HepG2 (cell line): Measurements from ENCODE around the gene PAK1. TPM values are rescaled to one million over a fixed set of nuclear protein-coding genes. Genes with fewer than 3 reads are reported as not detected.

Experiments
- ATAC-seq: fragments of 200-7000 bp; cut with Tn5 transposase; 3 replicates; pipeline ENCODE4 v1.9.1; 2020; ENCODE audit warnings: mild to moderate bottlenecking, moderate library complexity
- BruUV-seq: library from RNA; stranded (reverse); fragments of 400-500 nt; replicated peaks from 2 replicates; lab custom pipeline; 2021; lab: Mats Ljungman, UMichigan
- CTCF ChIA-PET: fragments of 300-600 bp; formaldehyde crosslinking; extraction: SDS; loops from one replicate; lab custom pipeline; 2021; ENCODE audit warnings: low total read pairs, inconsistent platforms, low intra/inter-chr PET ratio; lab: Yijun Ruan, JAX
- POLR2A ChIA-PET: fragments of 350-600 bp; sonication (Branson Sonifier 250); formaldehyde crosslinking; loops from one replicate; lab custom pipeline; 2020; ENCODE audit warnings: antibody characterized with exemption, inconsistent platforms; lab: Yijun Ruan, JAX
- DNase-seq: peaks from one replicate; pipeline ENCODE4 v3.0.0-alpha.2; 2015; ENCODE audit warnings: low spot score
- FAIRE-seq: peaks from 3 replicates; lab custom pipeline; 2011; peaks lifted over from hg19 to GRCh38; lab: Jason Lieb, UNC
- H2AFZ ChIP-seq: one replicate; pipeline ENCODE4 v1.6.1; 2011; ENCODE audit warnings: low read length, inconsistent platforms
- H3K27ac ChIP-seq: fragments of 300-600 bp; 3 replicates; pipeline ENCODE4 v1.8.0; 2011; ENCODE audit warnings: mixed run types, mild to moderate bottlenecking, mixed read lengths, low read length, inconsistent platforms; ENCODE audit not compliant: insufficient read depth; ENCODE audit errors: extremely low read length
- H3K27me3 ChIP-seq, 2 experiments: fragments of 200-600 bp in 1 of 2; 2 replicates in 1 of 2; 3 replicates in 1 of 2; pipeline versions ENCODE4 v1.6.0 to v1.8.0; 2011; ENCODE audit warnings: low read length in 2 of 2, mild to moderate bottlenecking in 2 of 2, moderate library complexity in 2 of 2, inconsistent platforms in 1 of 2; ENCODE audit not compliant: insufficient read depth in 2 of 2, control insufficient read depth in 1 of 2
- H3K36me3 ChIP-seq, 2 experiments: fragments of 200-600 bp in 1 of 2; replicated peaks in 1 of 2; 2 replicates in 1 of 2; 3 replicates in 1 of 2; pipeline versions ENCODE4 v1.5.1 to v1.8.0; 2011; ENCODE audit warnings: low read length in 2 of 2, inconsistent platforms in 1 of 2; ENCODE audit not compliant: insufficient read depth in 2 of 2, control insufficient read depth in 1 of 2
- H3K4me1 ChIP-seq: 2 replicates; pipeline ENCODE4 v1.5.1; 2012; ENCODE audit warnings: low read length, inconsistent platforms; ENCODE audit not compliant: insufficient read depth
- H3K4me2 ChIP-seq: 2 replicates; pipeline ENCODE4 v1.6.0; 2011; ENCODE audit warnings: low read depth, low read length, inconsistent platforms
- H3K4me3 ChIP-seq, 3 experiments: fragments of 200-600 bp in 1 of 3; sonication (generic), shearing (Covaris generic) in 1 of 3; replicated peaks in 1 of 3; 2 replicates each; pipeline ENCODE4 v1.5.1; 2011 to 2016; ENCODE audit warnings: low read length in 3 of 3, inconsistent platforms in 2 of 3, low read depth in 2 of 3, mild to moderate bottlenecking in 2 of 3, control low read depth in 1 of 3, mixed read lengths in 1 of 3; ENCODE audit not compliant: insufficient read depth in 1 of 3
- H3K79me2 ChIP-seq: one replicate; pipeline ENCODE4 v1.6.1; 2011; ENCODE audit warnings: low read length, inconsistent platforms; ENCODE audit not compliant: insufficient read depth
- H3K9ac ChIP-seq: 2 replicates; pipeline ENCODE4 v1.6.0; 2011; ENCODE audit warnings: mild to moderate bottlenecking, low read depth, low read length, inconsistent platforms; ENCODE audit not compliant: insufficient read depth
- H3K9me3 ChIP-seq: 2 replicates; pipeline ENCODE4 v1.5.1; 2012; ENCODE audit warnings: mild to moderate bottlenecking, low read length
- H4K20me1 ChIP-seq: 2 replicates; pipeline ENCODE4 v1.6.0; 2011; ENCODE audit warnings: inconsistent platforms, mild to moderate bottlenecking, low read length, moderate library complexity; ENCODE audit not compliant: insufficient read depth
- ARNTL ChIP-seq: sonication (generic); formaldehyde crosslinking; IDR thresholded peaks from 2 replicates; pipeline ENCODE4 v1.4.0; 2020; ENCODE audit warnings: mild to moderate bottlenecking, missing genetic modification reagents
- JDP2 ChIP-seq: sonication (generic); formaldehyde crosslinking; IDR thresholded peaks from 2 replicates; pipeline ENCODE4 v1.8.1; 2022; ENCODE audit warnings: missing genetic modification reagents, borderline replicate concordance
- MIXL1 ChIP-seq: IDR thresholded peaks from 2 replicates; pipeline ENCODE4 v1.6.1; 2016
- NFE2L1 ChIP-seq: sonication (generic); formaldehyde crosslinking; IDR thresholded peaks from 2 replicates; pipeline ENCODE4 v1.4.0; 2020; ENCODE audit warnings: missing genetic modification reagents, mild to moderate bottlenecking, borderline replicate concordance
- NR2F2 ChIP-seq: IDR thresholded peaks from 2 replicates; pipeline ENCODE4 v1.6.1; 2012; ENCODE audit warnings: low read depth, inconsistent platforms, borderline replicate concordance
- POLR2AphosphoS5 ChIP-seq: IDR thresholded peaks from 2 replicates; pipeline ENCODE4 v1.6.1; 2012; ENCODE audit warnings: low read depth, low read length
- TEAD3 ChIP-seq: optimal IDR thresholded peaks from 2 replicates; pipeline ENCODE3; 2016; ENCODE audit warnings: borderline replicate concordance
- ZFP36 ChIP-seq: fragments of 150-350 bp; IDR thresholded peaks from 2 replicates; pipeline ENCODE4 v1.6.1; 2018; ENCODE audit warnings: borderline replicate concordance, low read length, low read depth; ENCODE audit not compliant: partially characterized antibody
- ZNF367 ChIP-seq: sonication (generic); formaldehyde crosslinking; IDR thresholded peaks from 2 replicates; pipeline ENCODE4 v1.4.0; 2020; ENCODE audit warnings: missing genetic modification reagents, borderline replicate concordance
- ZNF569 ChIP-seq: sonication (generic); formaldehyde crosslinking; IDR thresholded peaks from 2 replicates; pipeline ENCODE4 v1.5.0; 2020; ENCODE audit warnings: mild to moderate bottlenecking, missing genetic modification reagents, moderate library complexity, borderline replicate concordance
- ZNF879 ChIP-seq: sonication (generic); formaldehyde crosslinking; IDR thresholded peaks from 2 replicates; pipeline ENCODE4 v1.8.1; 2023; ENCODE audit warnings: missing genetic modification reagents
- WGBS: methylation state at CpG from one replicate; pipeline ENCODE4 v1.1.6; 2017; ENCODE audit warnings: low lambda C conversion rate; 5-methylcytosine and 5-hydroxymethylcytosine counted together
- in situ Hi-C: cut with HindIII; loops from 2 replicates; pipeline ENCODE4 v1.10.0; 2017; ENCODE audit warnings: low pct_unique_long_range_greater_than_20kb; ENCODE audit not compliant: extremely low pct_ligation_motif_present
- intact Hi-C: fragments of 100-400 bp; cut with micrococcal nuclease; formaldehyde crosslinking; loops from one replicate; pipeline ENCODE4 v1.10.0; 2022; ENCODE audit not compliant: unreplicated experiment
- polyA plus RNA-seq, 8 experiments: library from polyadenylated mRNA; depleted of rRNA in 3 of 8; stranded (reverse) in 7 of 8; unstranded in 1 of 8; fragments of >200 nt; fragmentation: Illumina TruSeq in 4 of 8; extraction: Trizol in 4 of 8; gene quantifications; 2 replicates each; pipeline versions ENCODE4 v1.2.1 to v1.2.3, GENCODE V29; 2011 to 2016; ENCODE audit warnings: low read depth in 4 of 8, missing spikeins in 1 of 8, mixed read lengths in 1 of 8; ENCODE audit not compliant: insufficient read depth in 1 of 8
- total RNA-seq, 5 experiments: library from RNA; depleted of rRNA; stranded (reverse); fragments of >200 nt; fragmentation: Illumina TruSeq; extraction: Trizol; gene quantifications; 2 replicates each; pipeline ENCODE4 v1.2.3, GENCODE V29; 2016; ENCODE audit warnings: low read depth in 1 of 5
- TF ChIP-seq, protein P1 (sequence below): sonication (generic); formaldehyde crosslinking; IDR thresholded peaks from 2 replicates; pipeline ENCODE4 v1.9.0; 2022; ENCODE audit warnings: missing genetic modification reagents, mild to moderate bottlenecking, borderline replicate concordance
- TF ChIP-seq, protein P2 (sequence below): sonication (generic); formaldehyde crosslinking; IDR thresholded peaks from 2 replicates; pipeline ENCODE4 v1.8.0; 2022; ENCODE audit warnings: missing genetic modification reagents, mild to moderate bottlenecking, moderate library complexity, borderline replicate concordance

The PAK1 gene
- total and polyA plus RNA-seq, 2 of the 13 experiments (the other 11 are each of a cell fraction or from before 2014, with no cell fraction given) = 1.5 to 4.3 TPM

DNA sequence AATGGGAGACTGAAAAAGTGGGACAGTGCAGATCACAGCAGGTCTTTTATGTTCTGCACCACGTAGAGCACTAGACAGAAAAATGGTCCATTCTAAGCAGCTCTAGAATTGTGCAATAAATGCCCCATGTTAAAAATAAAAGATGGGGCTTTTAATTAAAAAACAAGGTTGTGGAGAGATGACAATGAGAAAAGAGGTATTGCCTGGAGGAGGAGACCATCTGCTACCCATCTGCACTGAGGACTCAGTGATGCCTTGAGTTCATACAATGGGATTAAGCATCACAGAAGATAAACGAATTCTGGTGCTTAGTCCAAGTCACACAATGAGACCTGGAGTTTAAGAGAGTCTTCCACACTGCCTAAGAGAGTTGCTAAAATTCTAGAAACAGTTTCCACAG, 73.6 kb downstream of the PAK1 start (continued):
- TF ChIP-seq, protein P1, sequence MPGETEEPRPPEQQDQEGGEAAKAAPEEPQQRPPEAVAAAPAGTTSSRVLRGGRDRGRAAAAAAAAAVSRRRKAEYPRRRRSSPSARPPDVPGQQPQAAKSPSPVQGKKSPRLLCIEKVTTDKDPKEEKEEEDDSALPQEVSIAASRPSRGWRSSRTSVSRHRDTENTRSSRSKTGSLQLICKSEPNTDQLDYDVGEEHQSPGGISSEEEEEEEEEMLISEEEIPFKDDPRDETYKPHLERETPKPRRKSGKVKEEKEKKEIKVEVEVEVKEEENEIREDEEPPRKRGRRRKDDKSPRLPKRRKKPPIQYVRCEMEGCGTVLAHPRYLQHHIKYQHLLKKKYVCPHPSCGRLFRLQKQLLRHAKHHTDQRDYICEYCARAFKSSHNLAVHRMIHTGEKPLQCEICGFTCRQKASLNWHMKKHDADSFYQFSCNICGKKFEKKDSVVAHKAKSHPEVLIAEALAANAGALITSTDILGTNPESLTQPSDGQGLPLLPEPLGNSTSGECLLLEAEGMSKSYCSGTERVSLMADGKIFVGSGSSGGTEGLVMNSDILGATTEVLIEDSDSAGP = no peak
- TF ChIP-seq JDP2 (CRISPR knock-in tag) (no peak), POLR2AphosphoS5 (no peak), ZNF879 (CRISPR knock-in tag) (no peak), NFE2L1 (CRISPR knock-in tag) (no peak), TEAD3 (no peak), MIXL1 (CRISPR knock-in tag) (no peak), ZNF569 (no peak)

DNA sequence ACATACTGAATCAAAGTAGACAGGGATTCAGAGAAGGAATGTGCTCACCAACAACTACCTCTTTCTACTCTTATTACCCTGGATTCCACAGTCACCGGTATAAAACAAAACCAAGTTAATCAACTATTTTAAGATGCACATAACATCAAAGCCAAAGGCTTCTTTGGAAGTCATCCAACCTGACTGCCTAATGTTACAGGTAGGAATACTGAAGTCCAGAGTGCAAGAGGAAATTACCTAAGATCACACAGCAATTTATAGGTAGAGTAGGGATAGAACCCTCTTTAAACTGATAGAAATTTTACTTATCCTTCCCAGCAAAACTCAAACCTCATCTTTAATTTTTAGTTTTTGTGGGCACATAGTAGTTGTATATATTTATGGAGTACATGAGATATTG, 76.3 kb downstream of the PAK1 start:
- intact Hi-C loops = no loop called here
- H3K9me3 ChIP-seq = no peaks in the 10 kb centered on the region
- ATAC-seq = no peak
- CTCF ChIA-PET = no interaction called here
- TF ChIP-seq NR2F2 (no peak), ARNTL (CRISPR knock-in tag) (no peak), ZNF367 (CRISPR knock-in tag) (no peak), ZFP36 (no peak)
- TF ChIP-seq, protein P2, sequence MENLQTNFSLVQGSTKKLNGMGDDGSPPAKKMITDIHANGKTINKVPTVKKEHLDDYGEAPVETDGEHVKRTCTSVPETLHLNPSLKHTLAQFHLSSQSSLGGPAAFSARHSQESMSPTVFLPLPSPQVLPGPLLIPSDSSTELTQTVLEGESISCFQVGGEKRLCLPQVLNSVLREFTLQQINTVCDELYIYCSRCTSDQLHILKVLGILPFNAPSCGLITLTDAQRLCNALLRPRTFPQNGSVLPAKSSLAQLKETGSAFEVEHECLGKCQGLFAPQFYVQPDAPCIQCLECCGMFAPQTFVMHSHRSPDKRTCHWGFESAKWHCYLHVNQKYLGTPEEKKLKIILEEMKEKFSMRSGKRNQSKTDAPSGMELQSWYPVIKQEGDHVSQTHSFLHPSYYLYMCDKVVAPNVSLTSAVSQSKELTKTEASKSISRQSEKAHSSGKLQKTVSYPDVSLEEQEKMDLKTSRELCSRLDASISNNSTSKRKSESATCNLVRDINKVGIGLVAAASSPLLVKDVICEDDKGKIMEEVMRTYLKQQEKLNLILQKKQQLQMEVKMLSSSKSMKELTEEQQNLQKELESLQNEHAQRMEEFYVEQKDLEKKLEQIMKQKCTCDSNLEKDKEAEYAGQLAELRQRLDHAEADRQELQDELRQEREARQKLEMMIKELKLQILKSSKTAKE (CRISPR knock-in tag) = no peak
- BruUV-seq = no TSS peak
- in situ Hi-C loops = no loop called here
- H2AFZ ChIP-seq = no peak overlapping the region
- 0% methylated on average over 1 of the region's 1 CpG for WGBS
- H3K27ac ChIP-seq = no peak overlapping the region
- no peaks in the 10 kb centered on the region for H3K79me2 ChIP-seq
- H3K36me3 ChIP-seq = no peaks in the 10 kb centered on the region
- H3K27me3 ChIP-seq = no peaks in the 10 kb centered on the region
- peaks cover 17% of the 10 kb centered on the region for H3K4me1 ChIP-seq
- DNase-seq = no peak
- POLR2A ChIA-PET = no interaction called here
- no peaks in the 10 kb centered on the region for H4K20me1 ChIP-seq
- H3K9ac ChIP-seq = no peak overlapping the region
- H3K4me3 ChIP-seq = no peak overlapping the region
- FAIRE-seq = no peak
- H3K4me2 ChIP-seq = no peak overlapping the region
